HCT116 (cell line): ENCODE measurements around the gene M1AP. TPM values are rescaled to one million over a fixed set of nuclear protein-coding genes. Genes with fewer than 3 reads are reported as not detected.
A peak's percentile ranks its signal among the peaks of the same experiment; 100 is the strongest.

Experiments
- ATAC-seq: fragments of 200-7000 bp; cut with Tn5 transposase; 2 replicates; pipeline ENCODE4 v1.9.1; 2020; ENCODE audit warnings: mild to moderate bottlenecking, moderate library complexity
- BruUV-seq: library from RNA; stranded (reverse); fragments of 400-500 nt; replicated peaks from 2 replicates; lab custom pipeline; 2021; lab: Mats Ljungman, UMichigan
- CTCF ChIA-PET: fragments of 300-600 bp; sonication (Branson Sonifier 250); formaldehyde crosslinking; loops from one replicate; lab custom pipeline; 2021; ENCODE audit warnings: antibody characterized with exemption; lab: Charles Lee
- POLR2A ChIA-PET: fragments of 300-600, 350-600 bp; sonication (Branson Sonifier 250); formaldehyde crosslinking; loops from one replicate; lab custom pipeline; 2021; ENCODE audit warnings: antibody characterized with exemption; lab: Charles Lee
- RAD21 ChIA-PET, 2 experiments: fragments of 300-600 bp; sonication (Branson Sonifier 250); formaldehyde crosslinking; loops; one replicate each; lab custom pipeline; 2023; ENCODE audit warnings: low total read pairs in 2 of 2; ENCODE audit not compliant: uncharacterized antibody in 2 of 2, unreplicated experiment in 2 of 2, low non-redundant PET in 1 of 2; lab: Charles Lee
- DNase-seq: peaks from one replicate; pipeline ENCODE4 v3.0.0-alpha.2; 2010; ENCODE audit warnings: low read depth, low spot score
- H2AFZ ChIP-seq: fragments of 200-600 bp; shearing (Covaris generic), sonication (generic); 2 replicates; pipeline ENCODE4 v1.6.1; 2017; ENCODE audit warnings: low read depth, mixed run types, mixed read lengths, antibody characterized with exemption, low read length; ENCODE audit not compliant: poor library complexity, severe bottlenecking
- H3K27ac ChIP-seq: 2 replicates; pipeline ENCODE4 v1.5.1; 2012; ENCODE audit warnings: low read depth, low read length
- H3K27me3 ChIP-seq: fragments of 200-600 bp; sonication (generic); 2 replicates; pipeline ENCODE4 v1.6.1; 2016; ENCODE audit warnings: mixed run types, low read length, mixed read lengths; ENCODE audit not compliant: insufficient read depth
- H3K36me3 ChIP-seq, 2 experiments: fragments of 200-500 bp in 1 of 2; fragments of 200-600 bp in 1 of 2; sonication (Bioruptor generic) in 1 of 2; sonication (generic) in 1 of 2; 2 replicates each; pipeline versions ENCODE4 v1.5.1 to v1.6.1; 2014 to 2016; ENCODE audit warnings: low read length in 2 of 2, inconsistent platforms in 1 of 2, mixed read lengths in 1 of 2, mixed run types in 1 of 2; ENCODE audit not compliant: insufficient read depth in 2 of 2, control insufficient read depth in 1 of 2
- H3K4me1 ChIP-seq, 2 experiments: fragments of 200-600 bp in 1 of 2; sonication (generic) in 1 of 2; 2 replicates each; pipeline versions ENCODE4 v1.5.1 to v1.6.1; 2012 to 2017; ENCODE audit warnings: low read length in 2 of 2, inconsistent platforms in 1 of 2, mild to moderate bottlenecking in 1 of 2, mixed read lengths in 1 of 2, mixed run types in 1 of 2, moderate library complexity in 1 of 2; ENCODE audit not compliant: insufficient read depth in 2 of 2, control insufficient read depth in 1 of 2
- H3K4me2 ChIP-seq: fragments of 200-600 bp; sonication (generic); 2 replicates; pipeline ENCODE4 v1.6.1; 2017; ENCODE audit warnings: mixed run types, low read length, mixed read lengths
- H3K4me3 ChIP-seq, 2 experiments: fragments of 200-600 bp in 1 of 2; sonication (generic) in 1 of 2; replicated peaks in 1 of 2; 2 replicates each; pipeline ENCODE4 v1.5.1; 2011 to 2016; ENCODE audit warnings: low read length in 2 of 2, control low read depth in 1 of 2, low read depth in 1 of 2, mild to moderate bottlenecking in 1 of 2, mixed read lengths in 1 of 2, mixed run types in 1 of 2
- H3K79me2 ChIP-seq: fragments of 200-600 bp; sonication (generic); 2 replicates; pipeline ENCODE4 v1.6.1; 2017; ENCODE audit warnings: mild to moderate bottlenecking, mixed run types, low read length, moderate library complexity, mixed read lengths; ENCODE audit not compliant: insufficient read depth
- H3K9ac ChIP-seq: fragments of 200-600 bp; sonication (generic); 2 replicates; pipeline ENCODE4 v1.6.1; 2016; ENCODE audit warnings: low read length, mixed read lengths
- H3K9me2 ChIP-seq: fragments of 200-600 bp; sonication (generic), shearing (Covaris generic); 2 replicates; pipeline ENCODE4 v1.6.1; 2017; ENCODE audit warnings: mixed run types, mild to moderate bottlenecking, moderate library complexity; ENCODE audit not compliant: insufficient read depth
- H3K9me3 ChIP-seq, 2 experiments: fragments of 200-500 bp in 1 of 2; fragments of 200-600 bp in 1 of 2; sonication (Bioruptor generic) in 1 of 2; sonication (generic) in 1 of 2; 2 replicates each; pipeline ENCODE4 v1.6.1; 2014 to 2017; ENCODE audit warnings: low read length in 2 of 2, mixed read lengths in 2 of 2, inconsistent platforms in 1 of 2, low read depth in 1 of 2, mild to moderate bottlenecking in 1 of 2, mixed run types in 1 of 2, moderate library complexity in 1 of 2; ENCODE audit not compliant: control insufficient read depth in 1 of 2, insufficient read depth in 1 of 2
- H4K20me1 ChIP-seq: fragments of 200-600 bp; sonication (generic), shearing (Covaris generic); 2 replicates; pipeline ENCODE4 v1.6.1; 2017; ENCODE audit warnings: mixed run types, mild to moderate bottlenecking, moderate library complexity; ENCODE audit not compliant: insufficient read depth
- RAD21 ChIP-seq: IDR thresholded peaks from 2 replicates; pipeline ENCODE4 v1.6.1; 2012; ENCODE audit warnings: low read depth, mild to moderate bottlenecking
- REST ChIP-seq: IDR thresholded peaks from 2 replicates; pipeline ENCODE4 v1.6.1; 2012; ENCODE audit warnings: low read depth
- SP1 ChIP-seq: IDR thresholded peaks from 2 replicates; pipeline ENCODE4 v1.6.1; 2012; ENCODE audit warnings: low read depth
- intact Hi-C: fragments of 100-400 bp; cut with micrococcal nuclease; formaldehyde crosslinking; loops from 2 replicates; pipeline ENCODE4 v1.10.0; 2022
- total RNA-seq: library from RNA; stranded (reverse); gene quantifications from one replicate; pipeline ENCODE4 v1.2.1, GENCODE V29; 2021; ENCODE audit not compliant: unreplicated experiment
- TF ChIP-seq, protein P1 (sequence below), 3 experiments: fragments of 200-600 bp in 1 of 3; sonication (generic) in 1 of 3; IDR thresholded peaks in 2 of 3; conservative IDR thresholded peaks in 1 of 3; 2 replicates each; pipeline ENCODE4 v1.5.1; 2012 to 2017; ENCODE audit warnings: low read depth in 2 of 3, low read length in 2 of 3, antibody characterized with exemption in 1 of 3, borderline replicate concordance in 1 of 3, control low read depth in 1 of 3, mild to moderate bottlenecking in 1 of 3, mixed read lengths in 1 of 3, mixed run types in 1 of 3, moderate library complexity in 1 of 3; ENCODE audit not compliant: insufficient read depth in 1 of 3

Gene M1AP
- total RNA-seq, 1 experiment from 2014 or later: 28.2 TPM

DNA sequence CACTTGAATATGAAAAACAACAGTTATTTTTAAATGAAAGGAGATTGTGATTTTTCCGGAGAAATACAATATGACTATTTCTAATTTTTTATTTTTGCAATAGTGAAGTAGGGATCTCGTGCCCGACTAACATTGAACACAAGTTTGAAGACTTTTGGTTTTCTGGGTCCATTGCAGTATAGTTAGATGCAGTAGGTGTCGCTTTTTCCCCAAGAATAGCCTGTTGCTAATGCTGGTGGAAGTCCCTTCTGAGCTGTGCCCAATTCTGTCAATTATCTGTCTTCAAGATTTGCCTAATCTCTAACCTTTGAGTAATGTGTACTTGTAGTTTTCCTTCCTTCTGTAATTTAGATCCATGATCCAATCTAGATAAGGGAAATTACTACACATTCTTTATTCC, 42.4 kb upstream of the M1AP start:
- DNase-seq (peak; percentile 49), ATAC-seq (peak; percentile 87)
- intact Hi-C loops: loop anchor here (1.0 to 10.0 kb wide), 4 partner anchors 186 to 714 kb away; no protein-coding TSS in a partner anchor
- H3K27me3 ChIP-seq: no peaks in the 10 kb centered on the region
- no peaks in the 10 kb centered on the region for H3K9me3 ChIP-seq
- ChIA-PET POLR2A (no interaction called here), CTCF (interaction anchor here (0.6 to 3.0 kb wide), 4 partner anchors 25 to 185 kb away, joined by 4 to 46 read pairs (median 5); no protein-coding TSS in a partner anchor), RAD21 (no interaction called here)
- TF ChIP-seq SP1 (no peak), RAD21 (peak; percentile 94), REST (no peak)
- TF ChIP-seq, protein P1, sequence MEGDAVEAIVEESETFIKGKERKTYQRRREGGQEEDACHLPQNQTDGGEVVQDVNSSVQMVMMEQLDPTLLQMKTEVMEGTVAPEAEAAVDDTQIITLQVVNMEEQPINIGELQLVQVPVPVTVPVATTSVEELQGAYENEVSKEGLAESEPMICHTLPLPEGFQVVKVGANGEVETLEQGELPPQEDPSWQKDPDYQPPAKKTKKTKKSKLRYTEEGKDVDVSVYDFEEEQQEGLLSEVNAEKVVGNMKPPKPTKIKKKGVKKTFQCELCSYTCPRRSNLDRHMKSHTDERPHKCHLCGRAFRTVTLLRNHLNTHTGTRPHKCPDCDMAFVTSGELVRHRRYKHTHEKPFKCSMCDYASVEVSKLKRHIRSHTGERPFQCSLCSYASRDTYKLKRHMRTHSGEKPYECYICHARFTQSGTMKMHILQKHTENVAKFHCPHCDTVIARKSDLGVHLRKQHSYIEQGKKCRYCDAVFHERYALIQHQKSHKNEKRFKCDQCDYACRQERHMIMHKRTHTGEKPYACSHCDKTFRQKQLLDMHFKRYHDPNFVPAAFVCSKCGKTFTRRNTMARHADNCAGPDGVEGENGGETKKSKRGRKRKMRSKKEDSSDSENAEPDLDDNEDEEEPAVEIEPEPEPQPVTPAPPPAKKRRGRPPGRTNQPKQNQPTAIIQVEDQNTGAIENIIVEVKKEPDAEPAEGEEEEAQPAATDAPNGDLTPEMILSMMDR (IDR thresholded peaks at IDR 0.05 in 2 of 3, conservative IDR thresholded peaks at IDR 0.05 in 1 of 3; ENCODE audit: borderline replicate concordance in 1 of 3, insufficient read depth in 1 of 3, low read depth in 2 of 3, low read length in 2 of 3): peak; percentile 71 to 87 (median 76); a peak in 5 of 6 replicates
- no peak overlapping the region for H3K4me3 ChIP-seq
- H3K9ac ChIP-seq: no peak overlapping the region
- no peak overlapping the region for H3K27ac ChIP-seq
- no peaks in the 10 kb centered on the region for H3K36me3 ChIP-seq
- H3K9me2 ChIP-seq: no peaks in the 10 kb centered on the region
- no peaks in the 10 kb centered on the region for H3K4me1 ChIP-seq
- BruUV-seq: no TSS peak
- H4K20me1 ChIP-seq: no peaks in the 10 kb centered on the region
- no peak overlapping the region for H2AFZ ChIP-seq
- H3K79me2 ChIP-seq: no peaks in the 10 kb centered on the region
- no peak overlapping the region for H3K4me2 ChIP-seq
